GM11168 (cell line): ENCODE data around the gene PPP1R16B.

Experiments used
- in situ Hi-C: fragments of 300-500 bp; cut with MboI; formaldehyde crosslinking; loops from one replicate; pipeline ENCODE4 v1.12.0; 2022; ENCODE audit warnings: low sequenced_read_pairs; ENCODE audit not compliant: unreplicated experiment

Gene PPP1R16B

DNA sequence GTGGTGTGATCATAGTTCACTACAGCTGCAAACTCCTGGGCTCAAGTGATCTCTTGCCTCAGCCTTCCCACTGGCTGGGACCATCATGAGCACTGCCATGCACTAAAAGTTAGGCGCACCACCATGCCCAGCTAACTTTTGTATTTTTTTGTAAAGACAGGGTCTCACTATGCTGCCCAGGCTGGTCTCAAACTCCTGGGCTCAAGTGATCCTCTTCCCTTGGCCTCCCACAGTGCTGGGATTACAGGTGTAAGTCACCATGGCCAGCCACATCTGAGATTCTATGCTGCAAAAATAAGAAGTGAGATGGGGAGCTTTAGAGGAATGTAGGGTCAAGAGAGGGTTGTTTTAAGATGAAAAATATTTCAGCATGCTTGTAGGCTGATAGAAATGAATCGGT is 119.2 kb downstream of the PPP1R16B start:
- in situ Hi-C loops, result loop anchor here (25.0 kb wide), 1 partner anchor 262 kb away; no protein-coding TSS in a partner anchor

DNA sequence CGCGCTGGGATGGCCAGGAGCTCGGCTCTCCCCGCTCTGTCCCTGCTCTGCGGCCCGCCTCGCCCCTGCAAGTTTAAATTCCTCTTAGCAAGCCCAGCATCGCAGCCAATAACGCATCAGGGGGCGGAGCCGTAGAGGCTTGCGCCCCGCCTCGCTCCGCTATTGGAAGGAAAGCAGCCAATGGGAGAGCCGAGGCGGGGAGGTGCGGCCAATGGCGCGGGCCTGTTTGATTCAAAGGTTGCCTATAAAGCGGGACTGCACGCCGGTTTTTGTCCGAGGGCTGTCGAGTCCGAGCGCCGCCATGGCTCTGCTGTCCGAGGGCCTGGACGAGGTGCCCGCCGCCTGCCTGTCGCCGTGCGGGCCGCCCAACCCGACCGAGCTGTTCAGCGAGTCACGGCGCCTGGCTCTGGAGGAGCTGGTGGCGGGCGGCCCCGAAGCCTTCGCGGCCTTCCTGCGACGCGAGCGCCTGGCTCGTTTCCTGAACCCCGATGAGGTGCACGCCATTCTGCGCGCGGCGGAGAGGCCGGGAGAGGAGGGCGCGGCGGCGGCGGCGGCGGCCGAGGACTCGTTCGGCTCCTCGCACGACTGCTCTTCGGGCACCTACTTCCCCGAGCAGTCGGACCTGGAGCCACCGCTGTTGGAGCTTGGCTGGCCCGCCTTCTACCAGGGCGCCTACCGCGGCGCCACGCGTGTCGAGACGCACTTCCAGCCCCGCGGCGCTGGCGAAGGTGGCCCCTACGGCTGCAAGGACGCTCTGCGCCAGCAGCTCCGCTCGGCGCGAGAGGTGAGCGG is 120.8 kb downstream of the PPP1R16B start, which contains the start of gene FAM83D:
Gene FAM83D, plus strand, starts transcription at position 276 of the 792 bp plus-strand sequence. Its CDS starts 26 bp downstream, at position 302.
- in situ Hi-C loops, result no loop called here

DNA sequence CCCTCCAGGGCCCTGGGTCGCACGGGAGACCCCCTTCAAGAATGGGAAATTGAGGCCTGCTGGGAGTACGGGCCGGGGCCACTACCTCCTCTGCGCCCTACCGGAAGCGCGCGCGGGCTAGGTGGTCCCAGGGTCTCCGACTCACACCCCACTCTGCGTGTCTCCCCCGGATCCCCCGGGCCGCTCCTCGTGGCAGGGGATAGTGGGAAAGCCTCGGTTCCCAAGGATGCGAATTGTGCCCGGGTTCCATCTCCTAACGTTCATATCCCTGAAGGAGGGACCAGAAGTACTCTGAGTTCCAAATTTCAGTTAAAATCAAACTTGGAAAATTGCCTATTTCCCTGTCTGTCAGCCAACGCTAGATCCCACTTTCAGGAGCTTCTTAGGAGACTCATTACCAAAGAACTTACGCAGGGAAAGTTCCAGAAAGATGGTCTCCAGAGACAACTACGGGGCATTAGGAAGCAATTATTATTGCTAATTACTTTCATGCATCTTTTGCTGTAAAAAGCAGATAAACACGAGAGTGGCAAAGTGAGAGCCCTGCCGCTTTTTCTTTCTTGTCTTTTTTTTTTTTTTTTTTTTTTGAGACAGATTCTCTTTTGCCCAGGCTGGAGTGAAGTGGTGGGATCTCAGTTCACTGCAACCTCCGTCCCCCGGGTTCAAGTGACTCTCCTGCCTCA is 121.6 kb downstream of the PPP1R16B start:
- in situ Hi-C loops, result no loop called here

DNA sequence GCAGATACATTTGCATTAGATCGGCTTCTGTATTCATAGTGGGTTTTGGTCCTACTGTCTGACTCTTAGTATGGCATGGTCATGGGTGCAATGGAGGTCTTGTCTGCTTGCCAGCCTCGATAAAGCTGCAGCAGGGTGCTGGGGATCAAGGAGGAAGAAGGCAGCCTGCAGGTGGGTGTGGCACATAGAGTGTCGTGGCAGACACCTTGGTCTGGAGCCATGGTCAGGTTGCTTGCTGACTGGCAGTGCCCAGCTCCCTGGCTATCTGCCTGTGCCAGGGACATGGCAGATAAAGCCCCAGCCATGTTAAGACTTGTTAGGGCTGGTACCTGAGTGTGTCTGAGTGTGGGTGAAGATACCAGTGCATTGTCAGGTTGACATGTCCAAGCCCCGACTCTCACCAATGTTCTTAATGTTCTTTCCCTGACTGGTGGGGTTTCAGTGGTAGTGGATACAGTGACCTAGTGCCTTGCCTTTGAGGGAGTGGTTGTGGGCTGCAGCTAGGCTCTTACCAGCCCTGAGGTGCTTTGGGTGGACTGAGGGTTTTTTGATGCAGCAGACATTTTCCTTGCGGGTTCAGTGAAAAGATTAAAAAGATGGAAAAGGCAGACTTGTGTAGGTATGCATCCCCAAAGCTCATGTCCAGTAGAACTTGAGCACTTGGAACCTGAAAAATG is 122.5 kb downstream of the PPP1R16B start:
- in situ Hi-C loops, result no loop called here

DNA sequence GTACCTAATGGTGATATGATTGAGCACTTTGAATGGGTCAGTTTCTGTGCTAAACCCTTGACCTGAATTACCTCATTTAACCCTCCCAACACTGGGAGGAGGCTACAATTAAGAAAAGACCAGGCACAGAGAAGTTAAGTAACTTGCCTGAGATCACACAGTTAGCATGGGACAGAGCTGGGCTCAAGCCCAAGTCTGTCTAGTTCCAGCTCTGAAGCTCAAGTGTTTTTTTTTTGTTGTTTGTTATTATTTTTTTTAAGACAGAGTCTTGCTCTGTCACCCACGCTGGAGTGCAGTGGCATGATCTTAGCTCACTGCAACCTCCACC is 124.7 kb downstream of the PPP1R16B start:
- in situ Hi-C loops, result no loop called here

DNA sequence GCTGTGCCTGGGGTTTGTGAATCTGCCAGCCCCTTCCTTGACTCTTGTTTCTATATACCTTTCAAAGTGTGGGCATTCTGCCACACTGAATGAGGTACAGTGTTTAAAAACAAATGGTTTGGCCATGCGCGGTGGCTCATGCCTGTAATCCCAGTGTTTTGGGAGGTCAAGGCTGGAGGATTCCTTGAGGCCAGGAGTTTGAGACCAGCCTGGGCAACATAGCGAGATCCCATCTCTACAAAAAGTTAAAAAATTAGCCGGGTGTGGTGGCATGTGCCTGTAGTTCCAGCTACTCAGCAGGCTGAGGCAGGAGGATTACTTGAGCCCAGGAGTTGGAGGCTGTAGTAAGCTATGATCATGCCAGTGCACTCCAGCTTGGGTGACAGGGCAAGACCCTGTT is 126.5 kb downstream of the PPP1R16B start:
- in situ Hi-C loops, result no loop called here

DNA sequence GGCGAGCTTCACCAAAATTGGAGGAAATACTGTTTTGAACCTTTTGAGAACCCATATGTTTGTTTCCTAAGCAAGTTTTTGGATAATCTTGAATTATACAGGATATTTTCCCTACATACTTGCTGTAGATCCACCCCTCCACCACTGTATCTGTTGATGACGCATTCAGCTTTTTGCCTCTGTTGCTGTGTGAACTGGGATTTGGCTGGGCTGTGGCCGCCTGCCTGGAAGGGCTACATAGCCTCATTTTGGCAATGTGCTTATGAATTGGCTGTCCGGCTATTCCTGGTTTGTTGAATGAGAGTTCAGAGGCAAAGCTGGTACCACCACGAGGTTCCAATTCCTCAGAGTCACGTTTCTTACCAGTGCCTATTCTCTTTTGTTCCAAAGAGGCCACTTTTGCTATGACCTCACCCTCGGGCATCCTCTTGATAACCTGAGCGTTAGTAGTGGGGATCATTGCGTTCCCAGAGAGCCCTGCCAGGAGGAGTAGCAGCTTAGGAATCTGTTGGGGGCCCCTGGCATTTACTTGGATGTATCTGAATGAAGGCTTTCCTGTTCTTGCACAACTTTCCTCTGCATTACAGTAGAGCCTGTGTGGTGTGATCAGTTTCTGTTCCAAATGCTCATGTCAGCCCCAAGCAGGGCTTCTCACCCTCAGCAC is 127.1 kb downstream of the PPP1R16B start:
- in situ Hi-C loops, result no loop called here

DNA sequence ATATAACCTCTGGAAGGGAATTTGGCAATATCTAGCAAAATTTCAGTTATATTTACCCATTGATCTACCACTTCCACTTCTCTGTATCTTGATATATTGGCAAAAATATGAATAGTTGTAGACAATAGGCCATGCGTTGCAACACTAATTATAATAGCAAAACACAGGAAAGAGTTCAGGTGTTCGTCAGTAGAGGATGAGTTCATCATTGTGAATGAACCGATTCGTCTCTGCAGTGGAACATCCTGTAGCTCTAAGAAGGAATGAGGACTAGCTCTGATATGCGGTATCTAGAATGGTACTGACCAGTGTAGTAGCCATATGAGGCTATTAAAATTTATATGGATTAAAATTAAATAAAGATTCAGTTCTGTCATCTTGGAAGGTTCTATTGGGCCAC is 129.0 kb downstream of the PPP1R16B start:
- in situ Hi-C loops, result no loop called here

DNA sequence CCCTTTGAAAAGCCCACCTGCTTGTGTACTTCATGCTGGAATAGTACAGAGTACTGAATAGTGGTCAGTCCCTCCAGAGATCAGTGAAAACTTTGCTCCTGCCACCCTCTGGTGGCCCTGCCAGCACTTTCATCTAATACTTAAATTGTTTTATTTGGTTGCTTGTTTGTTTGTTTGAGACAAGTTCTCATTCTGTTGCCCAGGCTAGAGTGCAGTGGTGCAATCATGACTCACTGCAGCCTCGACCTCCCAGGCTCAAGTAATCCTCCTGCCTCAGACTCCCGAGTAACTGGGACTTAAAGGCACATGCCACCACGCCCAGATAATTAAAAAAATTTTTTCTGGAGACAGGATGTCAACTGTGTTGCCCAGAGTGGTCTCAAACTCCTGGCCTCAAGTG is 129.8 kb downstream of the PPP1R16B start:
- in situ Hi-C loops, result no loop called here

DNA sequence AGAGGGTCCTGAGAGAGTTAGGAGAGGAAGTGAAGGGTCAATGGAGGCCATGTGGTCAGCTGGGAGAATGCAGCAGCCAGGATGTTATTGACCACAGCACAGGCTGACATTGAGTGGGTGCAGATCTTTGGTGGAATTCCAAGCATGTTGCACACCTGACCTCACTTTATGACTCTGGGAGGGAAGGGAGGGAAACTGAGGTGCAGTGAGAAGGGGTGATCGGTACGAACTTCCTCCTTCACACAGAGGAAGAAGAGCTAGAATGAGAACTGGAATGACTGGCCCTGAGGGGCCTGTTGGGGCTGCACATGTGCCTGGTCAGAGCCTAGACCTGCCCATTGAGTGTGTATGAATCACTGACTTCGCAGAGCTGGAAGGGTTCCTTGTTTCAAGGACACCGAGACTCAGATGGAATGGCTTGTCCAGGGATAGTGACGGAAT is 130.5 kb downstream of the PPP1R16B start:
- in situ Hi-C loops, result no loop called here

DNA sequence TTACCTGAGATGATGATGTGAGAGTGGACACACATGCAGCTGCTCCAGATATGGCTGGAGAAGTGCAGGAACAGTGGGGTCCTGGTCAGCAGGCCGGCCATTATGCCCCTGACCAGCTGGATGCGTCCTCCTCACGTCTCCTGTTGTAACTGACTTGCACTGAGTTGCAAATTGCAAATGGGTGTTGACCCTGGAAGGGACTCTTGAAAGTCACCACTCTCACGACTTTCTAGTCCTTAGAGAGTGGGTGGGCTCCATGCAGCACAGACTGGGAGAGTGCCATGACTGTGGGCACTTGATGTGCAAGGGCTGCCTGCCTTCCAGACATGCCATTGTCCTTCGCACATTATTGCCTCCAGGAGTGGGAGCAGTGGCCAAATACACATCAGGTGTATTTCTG is 131.5 kb downstream of the PPP1R16B start:
- in situ Hi-C loops, result no loop called here

DNA sequence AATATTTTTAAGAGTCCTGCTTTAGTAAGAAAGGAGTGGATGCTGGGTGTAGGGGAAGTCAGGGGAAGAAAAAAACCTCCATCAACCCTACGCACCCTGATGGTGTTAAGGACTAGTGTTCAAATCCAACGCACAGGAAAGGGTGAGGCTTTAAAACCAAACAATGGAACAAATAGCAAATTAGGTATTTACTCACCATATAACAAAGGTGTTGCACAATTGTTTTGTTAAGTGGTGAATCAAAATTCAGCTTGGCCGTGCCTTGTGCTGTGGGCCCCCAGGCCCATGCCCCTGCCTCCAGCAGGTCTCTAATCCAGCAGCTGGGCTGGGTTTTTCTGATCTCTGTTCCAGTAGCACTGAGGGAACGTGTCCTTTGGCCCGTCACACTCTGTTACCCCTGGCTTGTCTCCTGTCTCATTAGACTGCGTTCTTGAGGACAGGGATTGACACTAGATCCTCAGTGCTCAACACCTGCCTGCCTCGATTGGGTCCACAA is 132.5 kb downstream of the PPP1R16B start:
- in situ Hi-C loops, result no loop called here

DNA sequence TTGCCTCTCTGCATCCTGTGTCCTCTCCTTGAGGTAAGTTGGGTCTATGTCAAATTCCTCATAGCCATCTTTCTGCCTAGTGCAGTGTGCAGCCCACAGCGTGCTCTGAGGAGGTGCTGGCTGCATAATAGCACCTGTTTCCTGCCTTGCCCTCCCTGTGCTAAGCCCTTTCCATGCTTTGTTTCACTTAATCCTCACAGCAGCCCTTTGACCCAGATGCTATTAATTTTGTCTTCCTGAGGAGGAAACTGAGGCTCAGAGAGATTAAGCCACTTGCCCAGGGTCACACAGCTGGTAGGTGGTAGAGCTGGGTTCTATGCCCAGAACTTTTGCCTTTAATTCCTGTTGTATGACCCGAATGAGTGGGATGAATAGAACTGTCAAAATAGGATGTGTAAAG is 134.2 kb downstream of the PPP1R16B start:
- in situ Hi-C loops, result no loop called here

DNA sequence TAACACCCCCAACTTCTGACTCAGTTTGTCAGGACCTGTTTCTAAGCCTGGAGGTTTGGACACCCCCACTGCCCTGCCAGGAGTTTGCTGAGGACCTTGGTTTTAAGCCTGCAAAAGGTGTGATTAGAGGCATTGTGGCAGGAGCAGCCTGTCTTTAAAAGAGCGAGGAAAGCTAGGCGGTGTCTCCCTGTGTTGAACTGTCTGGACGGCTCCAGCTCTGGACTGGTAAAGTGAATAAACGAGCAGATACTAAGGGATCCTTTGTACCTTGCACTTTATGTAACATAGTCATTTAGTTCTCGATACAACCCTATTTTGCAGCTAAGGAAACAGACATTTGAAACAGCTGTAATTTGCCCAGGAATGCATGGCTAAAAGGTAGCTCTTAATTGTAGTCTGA is 135.1 kb downstream of the PPP1R16B start:
- in situ Hi-C loops, result no loop called here

DNA sequence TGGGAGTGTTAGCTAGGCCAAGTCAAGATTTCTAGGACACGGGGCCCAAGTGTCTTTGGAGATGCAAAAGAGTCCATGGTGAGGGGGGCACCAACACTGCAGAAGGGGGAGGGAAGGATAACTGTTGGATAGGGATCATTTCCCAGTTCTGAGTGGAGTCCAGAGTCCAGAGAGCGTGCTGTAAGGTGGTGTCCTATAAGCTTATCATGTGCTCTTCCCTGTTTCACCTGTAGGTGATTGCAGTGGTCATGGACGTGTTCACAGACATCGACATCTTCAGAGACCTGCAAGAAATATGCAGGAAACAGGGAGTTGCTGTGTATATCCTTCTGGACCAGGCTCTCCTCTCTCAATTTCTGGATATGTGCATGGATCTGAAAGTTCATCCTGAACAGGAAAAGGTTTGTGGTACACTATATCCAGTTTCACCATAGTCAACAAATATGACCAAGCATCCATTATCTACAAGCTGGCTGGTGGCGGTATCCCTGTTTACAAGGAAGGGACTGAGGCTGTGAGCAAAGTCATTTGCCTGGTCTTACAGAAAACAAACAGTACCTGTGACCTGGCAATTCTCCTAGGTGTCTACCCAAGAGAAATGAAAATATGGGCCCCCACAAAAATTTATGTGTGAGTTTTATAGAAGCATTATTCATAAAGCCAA is 136.4 kb downstream of the PPP1R16B start:
- in situ Hi-C loops, result no loop called here

DNA sequence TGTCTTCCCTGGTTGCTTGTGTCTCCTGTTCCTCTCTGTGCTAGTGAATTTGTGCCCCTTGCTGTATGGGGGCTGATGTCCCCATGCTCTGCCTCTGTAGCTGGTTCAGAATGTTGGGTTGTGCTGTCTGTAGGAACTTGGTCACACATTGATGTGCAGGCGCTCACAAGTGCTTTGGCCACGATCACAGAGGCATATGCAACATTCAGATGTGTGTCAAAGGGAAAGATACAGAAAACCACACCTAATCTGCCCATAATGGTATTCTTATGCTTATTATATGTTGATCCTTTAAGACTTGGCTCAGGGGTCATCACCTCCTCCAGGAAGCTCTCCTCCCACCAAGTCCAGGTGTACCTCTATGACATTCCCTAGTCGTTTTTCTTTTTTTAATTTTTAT is 139.5 kb downstream of the PPP1R16B start:
- in situ Hi-C loops, result no loop called here

DNA sequence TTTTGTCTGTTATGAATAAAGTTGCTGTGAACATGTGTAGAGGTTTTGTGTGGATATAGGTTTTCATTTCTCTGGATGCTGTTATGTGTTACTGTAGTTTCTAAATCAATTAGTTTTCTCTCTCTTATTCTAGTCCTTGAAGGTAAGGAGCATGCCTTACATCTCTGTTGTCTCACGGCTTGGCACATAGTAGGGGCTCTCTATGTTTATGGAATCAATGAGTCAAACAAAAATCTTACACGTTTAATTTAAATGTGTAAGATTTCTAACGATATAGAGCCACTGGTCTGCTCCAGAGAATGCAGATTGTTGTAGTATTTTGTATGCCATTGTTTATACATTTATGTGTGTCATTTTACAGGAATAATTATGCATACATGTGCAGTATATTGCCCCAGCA is 141.3 kb downstream of the PPP1R16B start:
- in situ Hi-C loops, result no loop called here

DNA sequence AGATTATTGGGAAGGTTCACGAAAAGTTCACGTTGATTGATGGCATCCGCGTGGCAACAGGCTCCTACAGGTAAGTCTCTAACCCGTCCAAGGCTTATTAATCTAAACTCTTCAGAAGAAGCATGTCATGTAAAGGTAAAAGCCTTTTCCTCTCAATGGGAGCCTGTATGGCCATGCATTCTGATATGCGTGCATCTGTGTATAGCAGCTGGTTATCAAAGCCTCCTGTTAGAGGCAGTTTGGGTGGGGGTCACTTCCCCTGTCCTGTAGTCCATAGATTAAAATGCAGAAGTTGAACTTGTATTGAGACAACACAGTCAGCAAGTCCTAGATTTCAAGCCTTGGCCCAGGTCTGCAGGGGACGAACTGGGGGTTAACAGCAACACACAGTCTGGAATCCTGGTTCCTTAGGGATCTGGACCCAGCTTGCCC is 142.4 kb downstream of the PPP1R16B start:
- in situ Hi-C loops, result no loop called here

DNA sequence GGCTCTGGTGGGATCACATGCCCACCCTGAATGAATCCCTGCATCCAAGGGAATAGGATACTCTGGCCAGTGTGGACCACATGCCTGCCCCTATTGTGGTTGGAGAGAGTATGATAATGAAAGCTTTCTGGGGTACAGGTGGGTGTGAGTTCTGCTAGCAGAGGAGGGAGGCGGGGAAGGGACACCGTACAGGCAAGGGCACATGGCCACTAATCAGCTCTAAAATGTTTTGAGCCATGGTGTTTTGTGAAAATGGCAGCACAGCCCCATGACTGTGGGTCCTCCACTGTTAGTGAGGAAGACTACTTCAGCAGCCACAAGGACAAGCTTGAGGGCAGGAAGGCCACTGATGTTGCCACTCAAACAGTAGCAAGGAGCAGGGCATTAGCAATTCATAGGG is 144.8 kb downstream of the PPP1R16B start:
- in situ Hi-C loops, result no loop called here

DNA sequence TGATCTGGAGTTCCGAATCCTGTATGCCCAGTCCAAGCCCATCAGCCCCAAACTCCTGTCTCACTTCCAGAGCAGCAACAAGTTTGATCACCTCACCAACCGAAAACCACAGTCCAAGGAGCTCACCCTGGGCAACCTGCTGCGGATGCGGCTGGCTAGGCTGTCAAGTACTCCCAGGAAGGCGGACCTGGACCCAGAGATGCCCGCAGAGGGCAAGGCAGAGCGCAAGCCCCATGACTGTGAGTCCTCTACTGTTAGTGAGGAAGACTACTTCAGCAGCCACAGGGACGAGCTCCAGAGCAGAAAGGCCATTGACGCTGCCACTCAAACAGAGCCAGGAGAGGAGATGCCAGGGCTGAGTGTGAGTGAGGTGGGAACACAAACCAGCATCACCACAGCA is 146.1 kb downstream of the PPP1R16B start:
- in situ Hi-C loops, result no loop called here
